ENCODE measurements around the gene RIT2.

DNA sequence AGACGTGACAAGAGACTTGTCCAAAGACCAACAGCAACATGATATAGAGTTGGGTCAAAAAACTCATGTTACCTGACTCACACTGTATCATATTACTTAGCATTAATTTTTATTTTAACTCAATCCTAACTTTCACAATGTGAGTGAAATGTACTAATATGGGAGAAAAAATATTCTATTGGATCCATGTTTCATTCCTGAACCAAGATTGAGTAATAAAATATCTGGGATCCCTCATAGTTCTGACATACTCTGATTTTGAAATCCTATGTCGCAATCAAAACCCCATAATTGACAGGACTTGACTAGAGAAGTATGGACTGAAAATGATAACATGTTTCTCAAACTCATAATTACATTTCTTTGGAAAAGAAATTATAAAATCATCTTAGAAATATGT is 190.4 kb downstream of the RIT2 start:
- TF ChIP-seq, protein P1, sequence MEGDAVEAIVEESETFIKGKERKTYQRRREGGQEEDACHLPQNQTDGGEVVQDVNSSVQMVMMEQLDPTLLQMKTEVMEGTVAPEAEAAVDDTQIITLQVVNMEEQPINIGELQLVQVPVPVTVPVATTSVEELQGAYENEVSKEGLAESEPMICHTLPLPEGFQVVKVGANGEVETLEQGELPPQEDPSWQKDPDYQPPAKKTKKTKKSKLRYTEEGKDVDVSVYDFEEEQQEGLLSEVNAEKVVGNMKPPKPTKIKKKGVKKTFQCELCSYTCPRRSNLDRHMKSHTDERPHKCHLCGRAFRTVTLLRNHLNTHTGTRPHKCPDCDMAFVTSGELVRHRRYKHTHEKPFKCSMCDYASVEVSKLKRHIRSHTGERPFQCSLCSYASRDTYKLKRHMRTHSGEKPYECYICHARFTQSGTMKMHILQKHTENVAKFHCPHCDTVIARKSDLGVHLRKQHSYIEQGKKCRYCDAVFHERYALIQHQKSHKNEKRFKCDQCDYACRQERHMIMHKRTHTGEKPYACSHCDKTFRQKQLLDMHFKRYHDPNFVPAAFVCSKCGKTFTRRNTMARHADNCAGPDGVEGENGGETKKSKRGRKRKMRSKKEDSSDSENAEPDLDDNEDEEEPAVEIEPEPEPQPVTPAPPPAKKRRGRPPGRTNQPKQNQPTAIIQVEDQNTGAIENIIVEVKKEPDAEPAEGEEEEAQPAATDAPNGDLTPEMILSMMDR (IDR thresholded peaks at IDR 0.05; ENCODE audit: insufficient read depth, low read length, poor library complexity, severe bottlenecking), result no peak
- no peak for TF ChIP-seq EZH2phosphoT487 (conservative IDR thresholded peaks at IDR 0.05; ENCODE audit: low read length)
